ENCODE results near the gene ANLN. TPM values are rescaled to one million over a fixed set of nuclear protein-coding genes. Genes with fewer than 3 reads are reported as not detected.
"Not testable (repeated sequence)": the region's sequence is repeated elsewhere in the genome, so short reads cannot be mapped to it uniquely, and the experiment has no call there.

The ANLN gene
- polyA plus RNA-seq, 4 donors: 1.1 to 13.8 (median 8.0) TPM

- no peaks in the 10 kb centered on the region for H3K36me3 ChIP-seq (ENCODE audit: control insufficient read depth in 3 of 3, insufficient read depth in 2 of 3, low read depth in 1 of 3, low read length in 3 of 3)
- no peak overlapping the region for H3K4me3 ChIP-seq (ENCODE audit: low read depth in 1 of 3, low read length in 3 of 3)
- H3K4me1 ChIP-seq (ENCODE audit: control insufficient read depth in 3 of 3, insufficient read depth in 2 of 3, low read depth in 1 of 3, low read length in 2 of 3): no peaks in the 10 kb centered on the region
- 74 to 79% (median 76%) methylated on average over 3 of the region's 3 CpGs for WGBS, 3 donors
- FAIRE-seq (no peak), DNase-seq (no peak)
- H3K9me3 ChIP-seq (ENCODE audit: control insufficient read depth in 2 of 2, insufficient read depth in 1 of 2, low read depth in 1 of 2, low read length in 1 of 2): no peaks in the 10 kb centered on the region
- no peak overlapping the region for H3K27ac ChIP-seq (ENCODE audit: low read depth in 1 of 3, low read length in 2 of 3)
- no peaks in the 10 kb centered on the region for H3K27me3 ChIP-seq (ENCODE audit: control insufficient read depth in 3 of 3, insufficient read depth in 3 of 3, low read length in 3 of 3)
Measured at GRCh38 chr7:36368496-36368895, 21.2 kb upstream of the ANLN start.

GRCh38 chr7:36369171-36369570 is 20.5 kb upstream of the ANLN start:
- H3K27me3 ChIP-seq (ENCODE audit: control insufficient read depth in 3 of 3, insufficient read depth in 3 of 3, low read length in 3 of 3): no peaks in the 10 kb centered on the region
- H3K4me1 ChIP-seq (ENCODE audit: control insufficient read depth in 3 of 3, insufficient read depth in 2 of 3, low read depth in 1 of 3, low read length in 2 of 3): no peaks in the 10 kb centered on the region
- H3K27ac ChIP-seq (ENCODE audit: low read depth in 1 of 3, low read length in 2 of 3): no peak overlapping the region
- H3K36me3 ChIP-seq (ENCODE audit: control insufficient read depth in 3 of 3, insufficient read depth in 2 of 3, low read depth in 1 of 3, low read length in 3 of 3): no peaks in the 10 kb centered on the region
- no peaks in the 10 kb centered on the region for H3K9me3 ChIP-seq (ENCODE audit: control insufficient read depth in 2 of 2, insufficient read depth in 1 of 2, low read depth in 1 of 2, low read length in 1 of 2)
- WGBS, 3 donors: 88 to 91% (median 89%) methylated on average over 1 of the region's 1 CpG
- FAIRE-seq: no peak
- H3K4me3 ChIP-seq (ENCODE audit: low read depth in 1 of 3, low read length in 3 of 3): no peak overlapping the region
- DNase-seq: no peak

GRCh38 chr7:36370046-36370445 is 19.6 kb upstream of the ANLN start:
- 83 to 91% (median 84%) methylated on average over 2 of the region's 2 CpGs for WGBS, 3 donors

GRCh38 chr7:36372156-36372555 is 17.5 kb upstream of the ANLN start:
- H3K9me3 ChIP-seq (ENCODE audit: control insufficient read depth in 2 of 2, insufficient read depth in 1 of 2, low read depth in 1 of 2, low read length in 1 of 2): no peaks in the 10 kb centered on the region
- H3K27me3 ChIP-seq (ENCODE audit: control insufficient read depth in 3 of 3, insufficient read depth in 3 of 3, low read length in 3 of 3): no peaks in the 10 kb centered on the region
- FAIRE-seq: no peak
- 63 to 67% (median 66%) methylated on average over 4 of the region's 4 CpGs for WGBS, 3 donors
- no peak overlapping the region for H3K27ac ChIP-seq (ENCODE audit: low read depth in 1 of 3, low read length in 2 of 3)
- no peaks in the 10 kb centered on the region for H3K4me1 ChIP-seq (ENCODE audit: control insufficient read depth in 3 of 3, insufficient read depth in 2 of 3, low read depth in 1 of 3, low read length in 2 of 3)
- no peaks in the 10 kb centered on the region for H3K36me3 ChIP-seq (ENCODE audit: control insufficient read depth in 3 of 3, insufficient read depth in 2 of 3, low read depth in 1 of 3, low read length in 3 of 3)
- H3K4me3 ChIP-seq (ENCODE audit: low read depth in 1 of 3, low read length in 3 of 3): no peak overlapping the region
- no peak for DNase-seq

More at GRCh38 chr7:36370046-36370445, 19.6 kb upstream of the ANLN start:
- Histone ChIP-seq H3K9me3 (ENCODE audit: control insufficient read depth in 2 of 2, insufficient read depth in 1 of 2, low read depth in 1 of 2, low read length in 1 of 2) (no peaks in the 10 kb centered on the region), H3K36me3 (ENCODE audit: control insufficient read depth in 3 of 3, insufficient read depth in 2 of 3, low read depth in 1 of 3, low read length in 3 of 3) (no peaks in the 10 kb centered on the region), H3K27me3 (ENCODE audit: control insufficient read depth in 3 of 3, insufficient read depth in 3 of 3, low read length in 3 of 3) (no peaks in the 10 kb centered on the region), H3K27ac (ENCODE audit: low read depth in 1 of 3, low read length in 2 of 3) (no peak overlapping the region), H3K4me1 (ENCODE audit: control insufficient read depth in 3 of 3, insufficient read depth in 2 of 3, low read depth in 1 of 3, low read length in 2 of 3) (no peaks in the 10 kb centered on the region), H3K4me3 (ENCODE audit: low read depth in 1 of 3, low read length in 3 of 3) (no peak overlapping the region)
- no peak for DNase-seq
- no peak for FAIRE-seq

- H3K27me3 ChIP-seq (ENCODE audit: control insufficient read depth in 3 of 3, insufficient read depth in 3 of 3, low read length in 3 of 3); H3K27ac ChIP-seq (ENCODE audit: low read depth in 1 of 3, low read length in 2 of 3); H3K4me3 ChIP-seq (ENCODE audit: low read depth in 1 of 3, low read length in 3 of 3); H3K4me1 ChIP-seq (ENCODE audit: control insufficient read depth in 3 of 3, insufficient read depth in 2 of 3, low read depth in 1 of 3, low read length in 2 of 3); H3K36me3 ChIP-seq (ENCODE audit: control insufficient read depth in 3 of 3, insufficient read depth in 2 of 3, low read depth in 1 of 3, low read length in 3 of 3); FAIRE-seq; DNase-seq; H3K9me3 ChIP-seq (ENCODE audit: control insufficient read depth in 2 of 2, insufficient read depth in 1 of 2, low read depth in 1 of 2, low read length in 1 of 2): not testable (repeated sequence)
- 59 to 71% (median 64%) methylated on average over 7 of the region's 7 CpGs for WGBS, 3 donors
Measured at GRCh38 chr7:36378555-36378954, 11.1 kb upstream of the ANLN start.

- FAIRE-seq: no peak
- no peak for DNase-seq
- H3K4me1 ChIP-seq (ENCODE audit: control insufficient read depth in 3 of 3, insufficient read depth in 2 of 3, low read depth in 1 of 3, low read length in 2 of 3): no peaks in the 10 kb centered on the region
- 70 to 81% (median 77%) methylated on average over 2 of the region's 2 CpGs for WGBS, 3 donors
- peaks cover 0 to 6% of the 10 kb centered on the region in 2 donors for H3K9me3 ChIP-seq (ENCODE audit: control insufficient read depth in 2 of 2, insufficient read depth in 1 of 2, low read depth in 1 of 2, low read length in 1 of 2)
- H3K36me3 ChIP-seq (ENCODE audit: control insufficient read depth in 3 of 3, insufficient read depth in 2 of 3, low read depth in 1 of 3, low read length in 3 of 3): no peaks in the 10 kb centered on the region
- H3K27me3 ChIP-seq (ENCODE audit: control insufficient read depth in 3 of 3, insufficient read depth in 3 of 3, low read length in 3 of 3): no peaks in the 10 kb centered on the region
- no peak overlapping the region for H3K4me3 ChIP-seq (ENCODE audit: low read depth in 1 of 3, low read length in 3 of 3)
- no peak overlapping the region for H3K27ac ChIP-seq (ENCODE audit: low read depth in 1 of 3, low read length in 2 of 3)
Measured at GRCh38 chr7:36379831-36380504, 9.7 kb upstream of the ANLN start.

GRCh38 chr7:36381056-36381455 is 8.6 kb upstream of the ANLN start:
- WGBS, 3 donors: 93 to 97% (median 96%) methylated on average over 2 of the region's 2 CpGs
- peaks cover 0 to 6% of the 10 kb centered on the region in 2 donors for H3K9me3 ChIP-seq (ENCODE audit: control insufficient read depth in 2 of 2, insufficient read depth in 1 of 2, low read depth in 1 of 2, low read length in 1 of 2)
- H3K27me3 ChIP-seq (ENCODE audit: control insufficient read depth in 3 of 3, insufficient read depth in 3 of 3, low read length in 3 of 3): no peaks in the 10 kb centered on the region

GRCh38 chr7:36383284-36383683 is 6.4 kb upstream of the ANLN start:
- not testable (repeated sequence) for H3K36me3 ChIP-seq (ENCODE audit: control insufficient read depth in 3 of 3, insufficient read depth in 2 of 3, low read depth in 1 of 3, low read length in 3 of 3); H3K9me3 ChIP-seq (ENCODE audit: control insufficient read depth in 2 of 2, insufficient read depth in 1 of 2, low read depth in 1 of 2, low read length in 1 of 2); FAIRE-seq; DNase-seq; H3K4me1 ChIP-seq (ENCODE audit: control insufficient read depth in 3 of 3, insufficient read depth in 2 of 3, low read depth in 1 of 3, low read length in 2 of 3); H3K27me3 ChIP-seq (ENCODE audit: control insufficient read depth in 3 of 3, insufficient read depth in 3 of 3, low read length in 3 of 3); H3K27ac ChIP-seq (ENCODE audit: low read depth in 1 of 3, low read length in 2 of 3); H3K4me3 ChIP-seq (ENCODE audit: low read depth in 1 of 3, low read length in 3 of 3)
- WGBS, 3 donors: 87 to 96% (median 89%) methylated on average over 3 of the region's 3 CpGs

More at GRCh38 chr7:36381056-36381455, 8.6 kb upstream of the ANLN start:
- DNase-seq (no peak), FAIRE-seq (no peak)
- H3K4me1 ChIP-seq (ENCODE audit: control insufficient read depth in 3 of 3, insufficient read depth in 2 of 3, low read depth in 1 of 3, low read length in 2 of 3): no peaks in the 10 kb centered on the region
- no peak overlapping the region for H3K4me3 ChIP-seq (ENCODE audit: low read depth in 1 of 3, low read length in 3 of 3)
- no peak overlapping the region for H3K27ac ChIP-seq (ENCODE audit: low read depth in 1 of 3, low read length in 2 of 3)
- no peaks in the 10 kb centered on the region for H3K36me3 ChIP-seq (ENCODE audit: control insufficient read depth in 3 of 3, insufficient read depth in 2 of 3, low read depth in 1 of 3, low read length in 3 of 3)

GRCh38 chr7:36385646-36386045 is 4.0 kb upstream of the ANLN start:
- not testable (repeated sequence) for H3K4me1 ChIP-seq (ENCODE audit: control insufficient read depth in 3 of 3, insufficient read depth in 2 of 3, low read depth in 1 of 3, low read length in 2 of 3); DNase-seq; H3K4me3 ChIP-seq (ENCODE audit: low read depth in 1 of 3, low read length in 3 of 3); H3K27me3 ChIP-seq (ENCODE audit: control insufficient read depth in 3 of 3, insufficient read depth in 3 of 3, low read length in 3 of 3); H3K27ac ChIP-seq (ENCODE audit: low read depth in 1 of 3, low read length in 2 of 3); H3K36me3 ChIP-seq (ENCODE audit: control insufficient read depth in 3 of 3, insufficient read depth in 2 of 3, low read depth in 1 of 3, low read length in 3 of 3); H3K9me3 ChIP-seq (ENCODE audit: control insufficient read depth in 2 of 2, insufficient read depth in 1 of 2, low read depth in 1 of 2, low read length in 1 of 2); FAIRE-seq
- 88 to 91% (median 90%) methylated on average over 3 of the region's 3 CpGs for WGBS, 3 donors
